K562 (cell line): Measurements from ENCODE around the gene VSIG2. TPM values are rescaled to one million over a fixed set of nuclear protein-coding genes. Genes with fewer than 3 reads are reported as not detected.

Source experiments
- ATAC-seq: fragments of 200-7000 bp; cut with Tn5 transposase; 3 replicates; pipeline ENCODE4 v1.9.1; 2020; ENCODE audit warnings: moderate library complexity
- BruUV-seq: library from RNA; stranded (reverse); fragments of 400-500 nt; replicated peaks from 2 replicates; lab custom pipeline; 2021; lab: Mats Ljungman, UMichigan
- CTCF ChIA-PET: fragments of 300-600 bp; formaldehyde crosslinking; extraction: SDS; loops from one replicate; lab custom pipeline; 2021; ENCODE audit warnings: low intra/inter-chr PET ratio; lab: Yijun Ruan, JAX
- POLR2A ChIA-PET: fragments of 300-600, 350-650 bp; sonication (Branson Sonifier 250); formaldehyde crosslinking; extraction: SDS; loops from one replicate; lab custom pipeline; 2021; ENCODE audit warnings: antibody characterized with exemption, inconsistent platforms; lab: Yijun Ruan, JAX
- DNase-seq, 4 experiments: peaks; one replicate each; pipeline versions ENCODE4 v3.0.0 to v3.0.0-alpha.2; 2011 to 2018; ENCODE audit warnings: low spot score in 3 of 4, mixed read lengths in 3 of 4; ENCODE audit errors: extremely low read depth in 1 of 4
- FAIRE-seq: peaks from 2 replicates; lab custom pipeline; 2011; peaks lifted over from hg19 to GRCh38; lab: Jason Lieb, UNC
- H2AFZ ChIP-seq: 2 replicates; pipeline ENCODE4 v1.6.0; 2011; ENCODE audit warnings: low read depth, low read length, control low read depth, inconsistent platforms
- H3K27ac ChIP-seq: fragments of 200-600 bp; 3 replicates; pipeline ENCODE4 v1.8.0; 2011; ENCODE audit warnings: low read depth, mild to moderate bottlenecking, control low read depth, inconsistent platforms, low read length, moderate library complexity, mixed read lengths; ENCODE audit errors: extremely low read depth
- H3K27me3 ChIP-seq, 2 experiments: fragments of 300-600 bp in 1 of 2; 2 replicates in 1 of 2; 3 replicates in 1 of 2; pipeline versions ENCODE4 v1.6.0 to v1.8.0; 2011; ENCODE audit warnings: inconsistent platforms in 2 of 2, low read length in 2 of 2, mild to moderate bottlenecking in 1 of 2, mixed read lengths in 1 of 2, moderate library complexity in 1 of 2; ENCODE audit not compliant: control insufficient read depth in 2 of 2, insufficient read depth in 2 of 2
- H3K36me3 ChIP-seq: fragments of 300-600 bp; 3 replicates; pipeline ENCODE4 v1.8.0; 2011; ENCODE audit warnings: mild to moderate bottlenecking, low read length, inconsistent platforms; ENCODE audit not compliant: control insufficient read depth, insufficient read depth
- H3K4me1 ChIP-seq, 2 experiments: fragments of 200-600 bp in 1 of 2; replicated peaks in 1 of 2; 2 replicates in 1 of 2; 3 replicates in 1 of 2; pipeline versions ENCODE4 v1.5.1 to v1.8.0; 2011; ENCODE audit warnings: inconsistent platforms in 2 of 2, low read length in 2 of 2, mild to moderate bottlenecking in 1 of 2, mixed read lengths in 1 of 2, moderate library complexity in 1 of 2; ENCODE audit not compliant: control insufficient read depth in 2 of 2, insufficient read depth in 2 of 2
- H3K4me2 ChIP-seq: 2 replicates; pipeline ENCODE4 v1.6.1; 2011; ENCODE audit warnings: low read length, control low read depth, inconsistent platforms, mixed read lengths; ENCODE audit not compliant: insufficient read depth
- H3K4me3 ChIP-seq: fragments of 200-600 bp; sonication (generic), shearing (Covaris generic); 2 replicates; pipeline ENCODE4 v1.5.1; 2016; ENCODE audit warnings: control low read depth, inconsistent platforms
- H3K79me2 ChIP-seq: fragments of 200-600 bp; 3 replicates; pipeline ENCODE4 v1.8.0; 2011; ENCODE audit warnings: low read length, inconsistent platforms; ENCODE audit not compliant: control insufficient read depth, insufficient read depth
- H3K9ac ChIP-seq, 2 experiments: 2 replicates each; pipeline versions ENCODE4 v1.6.0 to v1.6.1; 2011; ENCODE audit warnings: low read depth in 2 of 2, low read length in 2 of 2, control low read depth in 1 of 2, inconsistent platforms in 1 of 2, mild to moderate bottlenecking in 1 of 2, mixed read lengths in 1 of 2; ENCODE audit not compliant: insufficient read depth in 1 of 2
- H3K9me1 ChIP-seq: one replicate; pipeline ENCODE4 v1.6.0; 2011; ENCODE audit warnings: inconsistent platforms, mild to moderate bottlenecking, low read length, moderate library complexity; ENCODE audit not compliant: control insufficient read depth, insufficient read depth
- H3K9me3 ChIP-seq: replicated peaks from 2 replicates; pipeline ENCODE4 v1.5.1; 2011; ENCODE audit warnings: low read depth, low read length, inconsistent platforms; ENCODE audit not compliant: control insufficient read depth, insufficient read depth
- H4K20me1 ChIP-seq: replicated peaks from 2 replicates; pipeline ENCODE4 v1.6.1; 2011; ENCODE audit warnings: low read length, inconsistent platforms, mixed read lengths; ENCODE audit not compliant: control insufficient read depth, insufficient read depth
- KDM5B ChIP-seq: fragments of 200-600 bp; sonication (generic); IDR thresholded peaks from 2 replicates; pipeline ENCODE4 v1.6.1; 2012; ENCODE audit warnings: low read depth, mild to moderate bottlenecking, moderate library complexity, low read length, control low read depth, inconsistent platforms; ENCODE audit not compliant: insufficient replicate concordance
- POLR3G ChIP-seq: IDR thresholded peaks from 2 replicates; pipeline ENCODE4 v1.6.1; 2011; ENCODE audit not compliant: insufficient read length, insufficient replicate concordance; ENCODE audit errors: extremely low read depth
- RB1 ChIP-seq: fragments of 450-650 bp; IDR thresholded peaks from 2 replicates; pipeline ENCODE4 v1.6.1; 2017; ENCODE audit warnings: low read depth, mild to moderate bottlenecking
- RBM25 ChIP-seq: fragments of 200-400 bp; formaldehyde crosslinking; IDR thresholded peaks from 2 replicates; pipeline ENCODE4 v1.6.1; 2018; ENCODE audit warnings: low read length, low read depth, moderate library complexity; ENCODE audit not compliant: severe bottlenecking
- TGIF2 ChIP-seq: sonication (generic); formaldehyde crosslinking; IDR thresholded peaks from 2 replicates; pipeline ENCODE4 v1.8.1; 2022; ENCODE audit warnings: mild to moderate bottlenecking, missing genetic modification reagents, moderate library complexity
- ZC3H11A ChIP-seq: IDR thresholded peaks from 2 replicates; pipeline ENCODE4 v1.6.1; 2012; ENCODE audit warnings: low read depth, low read length, improper control_type of control experiment
- ZEB2 ChIP-seq: fragments of 450-650 bp; IDR thresholded peaks from 2 replicates; pipeline ENCODE4 v1.6.1; 2016
- ZNF12 ChIP-seq: sonication (generic); formaldehyde crosslinking; IDR thresholded peaks from 2 replicates; pipeline ENCODE4 v1.4.0; 2020; ENCODE audit warnings: mild to moderate bottlenecking, missing genetic modification reagents
- ZNF311 ChIP-seq: fragments of 250-450 bp; sonication (Bioruptor Pico); IDR thresholded peaks from 2 replicates; pipeline ENCODE4 v1.4.0; 2020; ENCODE audit warnings: mild to moderate bottlenecking, moderate library complexity
- ZNF551 ChIP-seq: fragments of 250-450 bp; sonication (Bioruptor Pico); IDR thresholded peaks from 2 replicates; pipeline ENCODE4 v1.5.0; 2021; ENCODE audit warnings: mild to moderate bottlenecking, moderate library complexity
- WGBS: fragments of 100-300 bp; shearing (Covaris generic); methylation state at CpG from one replicate; pipeline ENCODE4 v1.1.6; 2016; ENCODE audit warnings: low coverage, mixed read lengths; ENCODE audit not compliant: insufficient coverage; ENCODE audit errors: missing lambda C conversion rate; 5-methylcytosine and 5-hydroxymethylcytosine counted together
- in situ Hi-C: fragments of 300-500 bp; cut with MboI; formaldehyde crosslinking; loops from 4 replicates; pipeline ENCODE4 v1.15.0; 2018; ENCODE audit warnings: inconsistent platforms, mixed read lengths
- intact Hi-C: fragments of 100-400 bp; cut with micrococcal nuclease; formaldehyde crosslinking; loops from 2 replicates; pipeline ENCODE4 v1.14.2; 2022
- polyA plus RNA-seq, 8 experiments: library from polyadenylated mRNA; depleted of rRNA in 4 of 8; stranded (reverse) in 5 of 8; unstranded in 3 of 8; fragments of >200 nt; fragmentation: Nextera tagmentation in 2 of 8; fragmentation: Illumina TruSeq in 1 of 8; extraction: Ambion mirVana in 2 of 8; extraction: Trizol in 1 of 8; gene quantifications; 2 replicates each; pipeline versions ENCODE4 v1.2.1 to v1.2.3, GENCODE V29; 2011 to 2014; ENCODE audit warnings: inconsistent platforms in 1 of 8, missing spikeins in 1 of 8
- total RNA-seq, 7 experiments: library from RNA; depleted of rRNA in 6 of 7; stranded (reverse); fragments of >200 nt in 6 of 7; fragmentation: Illumina TruSeq in 2 of 7; extraction: Trizol in 2 of 7; gene quantifications; 2 replicates each; pipeline versions ENCODE4 v1.2.1 to v1.2.3, GENCODE V29; 2011 to 2021; ENCODE audit warnings: low replicate concordance in 1 of 7

The VSIG2 gene
- total and polyA plus RNA-seq, 9 of the 15 experiments (the other 6 are each of a cell fraction or from before 2014, with no cell fraction given): not detected

- ChIA-PET POLR2A (interaction anchor here (2.0 kb wide), 1 partner anchor 14 kb away, joined by 4 read pairs; no protein-coding TSS in a partner anchor), CTCF (no interaction called here)
- Histone ChIP-seq H3K4me2 (no peak overlapping the region), H3K79me2 (no peaks in the 10 kb centered on the region), H3K4me3 (no peak overlapping the region), H3K27me3 (no peaks in the 10 kb centered on the region), H3K27ac (no peak overlapping the region), H3K9me3 (no peaks in the 10 kb centered on the region), H3K9ac (no peak overlapping the region), H4K20me1 (no peaks in the 10 kb centered on the region), H3K4me1 (no peaks in the 10 kb centered on the region), H2AFZ (no peak overlapping the region), H3K9me1 (no peaks in the 10 kb centered on the region), H3K36me3 (no peaks in the 10 kb centered on the region)
- TF ChIP-seq ZEB2: no peak
- no peak for TF ChIP-seq ZNF12 (CRISPR knock-in tag)
- no peak for TF ChIP-seq TGIF2 (CRISPR knock-in tag)
- TF ChIP-seq RB1: no peak
- TF ChIP-seq POLR3G: no peak
- no peak for TF ChIP-seq ZC3H11A
- TF ChIP-seq ZNF551 (CRISPR knock-in tag): no peak
- TF ChIP-seq RBM25: no peak
- TF ChIP-seq KDM5B: no peak
- no peak for TF ChIP-seq ZNF311
- intact Hi-C loops: no loop called here
- in situ Hi-C loops: no loop called here
- WGBS: 81% methylated on average over 1 of the region's 1 CpG
- FAIRE-seq (no peak), DNase-seq (no peak), ATAC-seq (no peak)
- BruUV-seq: no TSS peak
These were observed 27.5 kb upstream of the VSIG2 start for GRCh38 chr11:124779568-124779967.
